HG03565 (cell line): Measurements from ENCODE around the gene HOXA7.
A peak's percentile ranks its signal among the peaks of the same experiment; 100 is the strongest.

Experiments used
- ATAC-seq: cut with Tn5 transposase; IDR thresholded peaks from one replicate; pipeline ENCODE4 v1.9.1; 2021; ENCODE audit warnings: mild to moderate bottlenecking, moderate library complexity; ENCODE audit not compliant: unreplicated experiment

The HOXA7 gene

GRCh38 chr7:27160546-27161213, 4.2 kb upstream of the HOXA7 start:
- ATAC-seq = peak; percentile 53

DNA sequence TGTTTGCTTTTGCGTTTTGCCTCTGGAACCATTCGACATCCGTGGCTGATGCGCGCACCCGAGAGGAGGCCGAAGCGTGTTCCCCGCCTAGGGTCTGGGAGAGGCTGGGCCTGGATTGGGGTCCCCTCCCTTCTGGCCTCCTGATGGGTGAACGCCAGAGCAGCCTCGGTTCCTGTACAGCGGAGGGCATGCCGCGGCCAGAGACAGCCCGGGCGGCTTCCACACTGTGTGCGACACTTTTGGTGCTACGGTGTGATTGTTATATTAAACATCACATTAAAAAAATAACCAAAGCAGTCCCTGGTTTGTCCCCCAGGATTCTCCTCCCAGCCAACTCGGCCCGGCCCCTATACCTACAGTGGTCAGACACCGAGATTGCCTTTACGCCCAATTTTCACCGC, 3.7 kb upstream of the HOXA7 start:
- no peak for ATAC-seq

- ATAC-seq = no peak
Measured at GRCh38 chr7:27159266-27160144, 3.0 kb upstream of the HOXA7 start.

- no peak for ATAC-seq
Measured at GRCh38 chr7:27158436-27159265, 2.2 kb upstream of the HOXA7 start.

GRCh38 chr7:27157702-27158431, 1.4 kb upstream of the HOXA7 start:
- no peak for ATAC-seq

GRCh38 chr7:27156916-27157701, 634 bp upstream of the HOXA7 start:
- no peak for ATAC-seq

- no peak for ATAC-seq
Measured at GRCh38 chr7:27155816-27156507, 513 bp downstream of the HOXA7 start.

- ATAC-seq = no peak
Measured at GRCh38 chr7:27154901-27155815, 1.3 kb downstream of the HOXA7 start.

DNA sequence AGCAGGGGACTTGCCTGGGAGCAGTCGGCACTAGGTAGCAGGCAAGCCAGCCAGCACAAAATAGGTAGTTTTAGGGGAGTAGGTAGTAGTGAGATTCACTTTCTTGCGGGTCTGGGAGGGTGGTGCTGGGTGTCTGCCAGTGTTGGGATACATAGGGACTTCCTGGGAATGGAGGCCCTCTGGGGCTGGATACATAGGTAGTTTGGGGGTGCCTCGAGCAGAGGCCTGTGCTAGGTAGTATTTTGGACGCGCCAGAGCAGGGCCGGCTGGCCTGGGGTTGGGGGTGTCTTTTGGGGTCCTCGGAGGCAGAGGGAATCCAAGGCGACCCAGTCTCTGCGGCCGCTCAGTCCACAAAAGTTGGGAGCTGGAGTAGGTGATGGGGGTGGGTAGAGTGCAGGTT, 2.1 kb downstream of the HOXA7 start:
- ATAC-seq = no peak

- no peak for ATAC-seq
Measured at GRCh38 chr7:27153526-27153925, 2.9 kb downstream of the HOXA7 start.

- ATAC-seq = no peak
Measured at GRCh38 chr7:27152816-27153442, 3.5 kb downstream of the HOXA7 start.

GRCh38 chr7:27151931-27152815, 4.3 kb downstream of the HOXA7 start, which contains the start of gene HOXA3:
TSS of gene HOXA3 (minus strand) at chr7:27152583. CDS start at chr7:27110640, 41,943 bp downstream.
- ATAC-seq = no peak

- no peak for ATAC-seq
Measured at GRCh38 chr7:27151341-27151930, 5.0 kb downstream of the HOXA7 start.

- ATAC-seq = peak; percentile 70
Measured at GRCh38 chr7:27150568-27151340, 5.7 kb downstream of the HOXA7 start.

GRCh38 chr7:27149842-27150567, 6.5 kb downstream of the HOXA7 start:
- ATAC-seq = no peak
